Choroid plexus epithelial cell (primary cell): ENCODE results near the gene LIN54.
"Not testable (repeated sequence)": the region's sequence is repeated elsewhere in the genome, so short reads cannot be mapped to it uniquely, and the experiment has no call there.

ENCODE experiments used
- DNase-seq: peaks from one replicate; pipeline ENCODE4 v3.0.0-alpha.2; 2010; ENCODE audit warnings: low read depth
- H3K4me3 ChIP-seq: 2 replicates; pipeline ENCODE4 v1.5.1; 2011; ENCODE audit warnings: low read depth, mild to moderate bottlenecking, control low read depth, low read length, moderate library complexity
- TF ChIP-seq, protein P1 (sequence below): conservative IDR thresholded peaks from 2 replicates; pipeline ENCODE4 v1.5.1; 2011; ENCODE audit warnings: low read depth, mild to moderate bottlenecking, control low read depth, inconsistent platforms, low read length, moderate library complexity

The LIN54 gene

DNA sequence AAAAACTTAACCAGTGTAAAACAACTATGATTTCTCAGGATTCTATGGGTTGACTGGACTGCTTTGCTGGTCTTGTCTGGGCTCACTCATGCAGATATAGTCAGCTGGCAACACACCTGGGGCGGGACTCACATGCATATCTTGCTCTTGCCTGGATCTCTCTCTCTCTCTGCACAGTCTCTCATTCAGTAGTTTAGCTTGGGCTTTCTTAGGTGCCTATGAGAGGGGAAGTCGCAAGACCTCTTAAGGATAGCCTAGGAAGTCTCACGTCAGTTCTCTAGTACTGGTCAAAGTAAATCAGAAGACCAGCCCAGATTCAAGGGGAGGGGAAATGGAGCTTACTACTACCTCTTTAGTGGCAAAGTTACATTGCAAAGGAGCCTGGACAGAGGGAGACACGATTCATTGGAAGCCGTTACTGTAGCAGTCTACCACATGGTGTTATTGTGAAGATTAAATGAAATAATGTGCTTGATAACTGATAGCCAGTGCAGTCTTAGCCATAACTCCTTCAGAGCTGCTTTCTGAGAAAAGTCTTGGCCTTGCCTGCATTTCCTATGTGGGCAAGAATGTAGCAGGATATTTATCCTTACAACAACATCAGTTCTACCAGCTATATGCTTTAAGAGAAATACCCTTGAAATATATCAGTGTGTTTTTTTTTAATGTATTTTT is 26.5 kb upstream of the LIN54 start:
- no peak for DNase-seq
- TF ChIP-seq, protein P1, sequence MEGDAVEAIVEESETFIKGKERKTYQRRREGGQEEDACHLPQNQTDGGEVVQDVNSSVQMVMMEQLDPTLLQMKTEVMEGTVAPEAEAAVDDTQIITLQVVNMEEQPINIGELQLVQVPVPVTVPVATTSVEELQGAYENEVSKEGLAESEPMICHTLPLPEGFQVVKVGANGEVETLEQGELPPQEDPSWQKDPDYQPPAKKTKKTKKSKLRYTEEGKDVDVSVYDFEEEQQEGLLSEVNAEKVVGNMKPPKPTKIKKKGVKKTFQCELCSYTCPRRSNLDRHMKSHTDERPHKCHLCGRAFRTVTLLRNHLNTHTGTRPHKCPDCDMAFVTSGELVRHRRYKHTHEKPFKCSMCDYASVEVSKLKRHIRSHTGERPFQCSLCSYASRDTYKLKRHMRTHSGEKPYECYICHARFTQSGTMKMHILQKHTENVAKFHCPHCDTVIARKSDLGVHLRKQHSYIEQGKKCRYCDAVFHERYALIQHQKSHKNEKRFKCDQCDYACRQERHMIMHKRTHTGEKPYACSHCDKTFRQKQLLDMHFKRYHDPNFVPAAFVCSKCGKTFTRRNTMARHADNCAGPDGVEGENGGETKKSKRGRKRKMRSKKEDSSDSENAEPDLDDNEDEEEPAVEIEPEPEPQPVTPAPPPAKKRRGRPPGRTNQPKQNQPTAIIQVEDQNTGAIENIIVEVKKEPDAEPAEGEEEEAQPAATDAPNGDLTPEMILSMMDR, result no peak
- no peak overlapping the region for H3K4me3 ChIP-seq

- TF ChIP-seq, protein P1, result peak; percentile 72
- peak within 1 kb of the TSS; percentile 94 for H3K4me3 ChIP-seq
- DNase-seq, result peak; percentile 100
Observed at GRCh38 chr4:83034630-83035494, 24.2 kb upstream of the LIN54 start, which contains the start of gene COPS4. Gene COPS4 (plus strand): TSS chr4:83035183. CDS start chr4:83035225, 42 bp downstream.

DNA sequence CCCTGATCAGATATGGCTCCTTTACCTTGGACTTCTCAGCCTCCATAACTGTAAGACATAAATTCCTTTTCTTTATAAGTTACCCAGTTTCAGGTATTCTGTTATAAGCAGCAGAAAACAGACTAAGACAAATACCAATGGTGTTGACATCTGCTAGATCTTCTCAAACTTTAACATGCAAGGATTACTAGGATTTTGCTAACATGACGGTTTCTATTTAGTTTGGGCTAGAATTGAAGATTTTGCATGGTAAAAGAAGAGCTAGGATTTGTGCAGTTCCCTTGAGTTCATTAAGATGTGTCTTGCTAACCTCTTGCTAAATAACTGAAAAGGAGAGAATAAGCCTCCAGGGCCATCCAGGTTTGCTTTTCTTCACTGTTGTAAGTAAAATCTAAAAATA is 19.1 kb upstream of the LIN54 start:
- TF ChIP-seq, protein P1, result no peak
- DNase-seq, result no peak
- H3K4me3 ChIP-seq, result no peak overlapping the region

GRCh38 chr4:83028976-83029375 is 18.4 kb upstream of the LIN54 start:
- TF ChIP-seq, protein P1, result no peak
- DNase-seq, result no peak

DNA sequence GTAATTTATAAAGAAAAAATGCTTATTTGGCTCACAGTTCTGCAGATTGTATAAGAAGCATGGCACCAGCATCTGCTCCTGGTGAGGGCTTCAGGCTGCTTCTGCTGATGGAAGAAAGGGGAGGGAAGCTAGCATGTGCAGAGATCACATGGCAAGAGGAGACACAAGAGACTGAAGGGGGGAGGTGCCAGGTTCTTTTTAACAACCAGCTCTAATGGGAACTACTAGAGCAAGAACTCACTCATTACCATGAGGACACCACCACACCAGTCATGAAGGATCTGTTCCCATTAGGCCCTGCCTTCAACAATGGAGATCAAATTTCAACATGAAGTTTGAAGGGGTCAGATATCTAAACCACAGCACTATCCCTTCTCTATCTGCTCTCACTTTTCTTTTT is 14.9 kb upstream of the LIN54 start:
- DNase-seq, result no peak
- no peak overlapping the region for H3K4me3 ChIP-seq
- TF ChIP-seq, protein P1, result no peak

More at GRCh38 chr4:83028976-83029375, 18.4 kb upstream of the LIN54 start:
- no peak overlapping the region for H3K4me3 ChIP-seq

DNA sequence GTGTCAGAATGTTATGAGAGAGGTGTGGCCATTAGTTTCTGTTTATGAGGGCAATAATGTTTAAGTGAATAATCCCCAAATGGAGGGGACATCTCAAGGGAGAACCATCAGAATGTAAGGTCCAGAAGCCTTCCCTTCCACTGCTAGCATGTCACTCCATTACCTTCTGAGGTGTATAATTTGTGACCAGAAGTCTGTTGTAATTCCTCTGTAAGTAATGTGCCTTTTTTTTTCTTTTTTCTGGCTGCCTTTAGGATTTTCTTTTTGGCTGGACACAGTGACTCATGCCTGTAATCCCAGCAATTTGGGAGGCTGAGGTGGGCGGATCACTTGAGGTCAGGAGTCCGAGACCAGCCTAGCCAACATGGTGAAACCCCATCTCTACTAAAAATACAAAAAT is 13.6 kb upstream of the LIN54 start:
- no peak for DNase-seq
- no peak overlapping the region for H3K4me3 ChIP-seq
- TF ChIP-seq, protein P1, result no peak

- not testable (repeated sequence) for H3K4me3 ChIP-seq, DNase-seq
Observed at GRCh38 chr4:83023599-83023998, 13.0 kb upstream of the LIN54 start.
